Measurements from ENCODE around the gene XYLT1. TPM values are rescaled to one million over a fixed set of nuclear protein-coding genes. Genes with fewer than 3 reads are reported as not detected.

XYLT1 gene
- total RNA-seq, 1 donor from 2014 or later, result 1.6 TPM

DNA sequence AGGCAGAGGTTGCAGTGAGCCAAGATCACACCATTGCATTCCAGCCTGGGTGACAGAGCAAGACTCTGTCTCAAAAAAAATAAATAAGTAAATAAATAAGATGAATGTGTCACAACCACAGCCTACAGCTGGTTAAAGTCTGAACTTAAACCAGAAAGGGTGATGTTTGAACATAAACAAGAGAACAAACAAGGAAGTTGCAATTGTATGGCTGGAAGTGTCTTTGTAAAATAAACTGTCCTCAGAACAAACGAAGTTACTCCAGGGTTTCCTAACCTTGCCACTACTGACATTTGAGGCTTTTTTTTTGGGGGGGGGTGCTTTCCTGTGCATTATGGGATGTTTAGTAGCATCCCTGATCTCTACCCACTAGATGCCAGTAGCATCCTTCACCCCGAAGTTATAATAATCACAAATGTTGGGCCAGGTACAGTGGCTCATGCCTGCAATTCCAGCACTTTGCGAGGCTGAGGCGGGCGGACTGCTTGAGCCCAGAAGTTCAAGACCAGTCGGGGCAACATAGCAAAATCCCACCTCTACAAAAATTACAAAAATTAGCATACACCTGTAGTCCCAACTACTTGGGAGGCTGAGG, 119.2 kb downstream of the XYLT1 start:
- Histone ChIP-seq H3K4me3 (ENCODE audit: low read depth, low read length) (no peak overlapping the region), H3K27me3 (ENCODE audit: control insufficient read depth, insufficient read depth, low read length) (no peaks in the 10 kb centered on the region), H3K36me3 (ENCODE audit: control insufficient read depth, insufficient read depth, low read length) (no peaks in the 10 kb centered on the region)
- TF ChIP-seq CTCF (IDR thresholded peaks at IDR 0.05; ENCODE audit: insufficient read depth, low read length, poor library complexity, severe bottlenecking), result no peak
- no peak for DNase-seq (ENCODE audit: low read depth)

- no peak for TF ChIP-seq CTCF (IDR thresholded peaks at IDR 0.05; ENCODE audit: insufficient read depth, low read length, poor library complexity, severe bottlenecking)
- H3K4me3 ChIP-seq (ENCODE audit: low read depth, low read length), result no peak overlapping the region
Observed at GRCh38 chr16:17350207-17350606, 120.6 kb downstream of the XYLT1 start.

DNA sequence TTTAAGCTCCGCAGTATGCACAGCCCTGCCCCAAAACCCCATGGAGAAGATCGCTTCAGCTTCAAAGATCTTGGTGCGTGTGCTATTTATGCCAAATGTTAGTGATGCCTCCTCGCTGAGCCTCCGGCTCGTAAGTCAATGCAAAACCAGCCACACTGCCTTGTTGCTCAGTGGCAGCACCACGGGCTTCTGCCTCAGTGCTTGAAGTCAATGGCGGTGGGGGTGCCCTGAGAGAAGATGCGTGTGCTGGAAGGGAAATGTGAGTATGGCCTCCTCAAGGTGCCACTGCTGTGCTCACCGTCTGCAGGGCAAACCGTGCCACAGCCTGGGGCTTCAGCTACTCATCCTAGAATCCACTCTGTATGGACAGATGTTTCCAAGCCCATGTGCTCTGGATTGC, 121.9 kb downstream of the XYLT1 start:
- no peak for DNase-seq (ENCODE audit: low read depth)
- Histone ChIP-seq H3K4me3 (ENCODE audit: low read depth, low read length) (no peak overlapping the region), H3K27me3 (ENCODE audit: control insufficient read depth, insufficient read depth, low read length) (no peaks in the 10 kb centered on the region), H3K36me3 (ENCODE audit: control insufficient read depth, insufficient read depth, low read length) (no peaks in the 10 kb centered on the region)
- no peak for TF ChIP-seq CTCF (IDR thresholded peaks at IDR 0.05; ENCODE audit: insufficient read depth, low read length, poor library complexity, severe bottlenecking)

More at GRCh38 chr16:17350207-17350606, 120.6 kb downstream of the XYLT1 start:
- H3K36me3 ChIP-seq (ENCODE audit: control insufficient read depth, insufficient read depth, low read length), result no peaks in the 10 kb centered on the region
- no peak for DNase-seq (ENCODE audit: low read depth)
- H3K27me3 ChIP-seq (ENCODE audit: control insufficient read depth, insufficient read depth, low read length), result no peaks in the 10 kb centered on the region

DNA sequence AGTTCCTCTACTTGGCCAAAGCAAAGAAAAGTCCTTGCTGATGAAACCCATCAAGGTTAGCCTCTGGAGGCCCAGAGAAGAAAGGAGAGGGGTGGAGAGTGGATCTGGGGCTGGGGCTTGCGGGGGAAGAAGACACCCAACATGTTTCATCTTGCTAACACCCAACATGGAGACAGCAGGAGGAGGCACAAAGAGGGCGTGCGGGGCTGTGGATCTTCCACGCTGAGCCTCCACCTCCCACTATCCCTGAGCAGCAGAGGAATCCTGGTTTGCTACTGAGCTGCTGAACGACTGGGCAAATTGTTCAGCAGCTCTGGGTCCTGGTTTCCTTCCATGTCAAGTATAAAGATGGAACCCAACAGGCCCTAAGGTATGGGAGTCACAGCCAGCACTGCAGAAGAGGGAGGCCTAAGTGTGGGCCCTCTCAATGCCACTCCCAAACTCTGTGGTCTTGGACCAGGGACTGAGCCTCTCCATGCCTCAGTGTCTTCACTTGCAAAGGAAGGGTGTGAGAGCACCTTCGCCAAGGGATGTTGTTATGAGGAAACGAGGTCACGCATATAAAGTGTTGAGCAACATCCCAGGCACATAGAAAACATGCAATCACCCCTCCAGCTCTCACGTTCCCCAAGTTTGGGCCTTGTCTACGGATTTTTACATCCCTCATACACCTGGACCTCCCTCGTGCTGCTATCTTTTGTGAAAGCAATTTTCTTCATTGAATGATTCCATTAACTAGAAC, 122.5 kb downstream of the XYLT1 start:
- H3K4me3 ChIP-seq (ENCODE audit: low read depth, low read length), result no peak overlapping the region
- no peak for TF ChIP-seq CTCF (IDR thresholded peaks at IDR 0.05; ENCODE audit: insufficient read depth, low read length, poor library complexity, severe bottlenecking)
- DNase-seq (ENCODE audit: low read depth), result no peak
- H3K36me3 ChIP-seq (ENCODE audit: control insufficient read depth, insufficient read depth, low read length), result no peaks in the 10 kb centered on the region
- no peaks in the 10 kb centered on the region for H3K27me3 ChIP-seq (ENCODE audit: control insufficient read depth, insufficient read depth, low read length)

DNA sequence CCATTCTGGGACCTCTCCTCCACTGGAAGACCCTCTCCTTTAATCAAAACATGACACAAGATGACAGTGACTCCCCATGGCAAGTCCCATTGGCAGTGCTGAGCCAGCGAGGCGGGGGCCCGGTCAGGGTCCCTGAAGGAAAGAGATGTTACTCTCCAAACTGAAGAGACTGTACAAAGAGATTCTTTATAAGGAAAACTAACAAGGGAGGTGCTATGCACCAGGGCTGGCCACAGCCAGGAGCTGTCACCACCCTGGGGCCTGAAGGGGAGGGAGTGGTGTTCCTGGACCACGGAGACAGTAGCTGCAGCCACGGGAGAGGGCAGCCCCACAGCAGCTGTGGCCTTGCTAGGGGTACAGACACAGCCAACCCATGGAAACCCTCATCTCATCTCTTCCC, 123.1 kb downstream of the XYLT1 start:
- no peaks in the 10 kb centered on the region for H3K27me3 ChIP-seq (ENCODE audit: control insufficient read depth, insufficient read depth, low read length)
- TF ChIP-seq CTCF (IDR thresholded peaks at IDR 0.05; ENCODE audit: insufficient read depth, low read length, poor library complexity, severe bottlenecking), result no peak
- DNase-seq (ENCODE audit: low read depth), result no peak
- no peaks in the 10 kb centered on the region for H3K36me3 ChIP-seq (ENCODE audit: control insufficient read depth, insufficient read depth, low read length)
- no peak overlapping the region for H3K4me3 ChIP-seq (ENCODE audit: low read depth, low read length)
